Activated CD8-positive, alpha-beta T cell treated with anti-CD3 and anti-CD28 coated beads for 36 hours (primary cell): Measurements from ENCODE around the gene CCDC60. TPM values are rescaled to one million over a fixed set of nuclear protein-coding genes. Genes with fewer than 3 reads are reported as not detected.

Experiments used
- ATAC-seq: fragments of 200-7000 bp; cut with Tn5 transposase; one replicate; pipeline ENCODE4 v1.10.0; 2021; ENCODE audit warnings: mild to moderate bottlenecking, moderate library complexity
- CTCF ChIA-PET: fragments of 350-600 bp; sonication (Branson Sonifier 250); formaldehyde crosslinking; loops from one replicate; lab custom pipeline; 2021; ENCODE audit warnings: antibody characterized with exemption; lab: Charles Lee
- POLR2A ChIA-PET: fragments of 350-600 bp; sonication (Branson Sonifier 250); formaldehyde crosslinking; loops from one replicate; lab custom pipeline; 2021; ENCODE audit warnings: antibody characterized with exemption; lab: Charles Lee
- DNase-seq: peaks from one replicate; pipeline ENCODE4 v3.0.0-alpha.2; 2020
- H3K27ac Mint-ChIP-seq: one replicate; pipeline ENCODE4 v1.8.0; 2021; ENCODE audit warnings: mild to moderate bottlenecking, mixed read lengths
- H3K27me3 Mint-ChIP-seq: one replicate; pipeline ENCODE4 v1.8.0; 2021; ENCODE audit warnings: mixed read lengths
- H3K36me3 Mint-ChIP-seq: one replicate; pipeline ENCODE4 v1.8.0; 2021; ENCODE audit warnings: low read depth, mixed read lengths
- H3K4me1 Mint-ChIP-seq: one replicate; pipeline ENCODE4 v1.8.0; 2021; ENCODE audit warnings: low read depth, mixed read lengths
- H3K4me3 Mint-ChIP-seq: one replicate; pipeline ENCODE4 v1.8.0; 2021; ENCODE audit warnings: mild to moderate bottlenecking, moderate library complexity, mixed read lengths
- H3K9me3 Mint-ChIP-seq: one replicate; pipeline ENCODE4 v1.8.0; 2021; ENCODE audit warnings: mixed read lengths
- CTCF ChIP-seq: fragments of 200-600 bp; IDR thresholded peaks from one replicate; pipeline ENCODE4 v1.8.0; 2022; ENCODE audit warnings: antibody characterized with exemption, mild to moderate bottlenecking
- intact Hi-C: fragments of 100-400 bp; cut with micrococcal nuclease; formaldehyde crosslinking; loops from one replicate; pipeline ENCODE4 v1.10.0; 2022
- total RNA-seq, 2 experiments: library from RNA; stranded (reverse); gene quantifications; one replicate each; pipeline ENCODE4 v1.2.3, GENCODE V29; 2021

CCDC60 gene
- total RNA-seq, 2 experiments from 2014 or later, result not detected

DNA sequence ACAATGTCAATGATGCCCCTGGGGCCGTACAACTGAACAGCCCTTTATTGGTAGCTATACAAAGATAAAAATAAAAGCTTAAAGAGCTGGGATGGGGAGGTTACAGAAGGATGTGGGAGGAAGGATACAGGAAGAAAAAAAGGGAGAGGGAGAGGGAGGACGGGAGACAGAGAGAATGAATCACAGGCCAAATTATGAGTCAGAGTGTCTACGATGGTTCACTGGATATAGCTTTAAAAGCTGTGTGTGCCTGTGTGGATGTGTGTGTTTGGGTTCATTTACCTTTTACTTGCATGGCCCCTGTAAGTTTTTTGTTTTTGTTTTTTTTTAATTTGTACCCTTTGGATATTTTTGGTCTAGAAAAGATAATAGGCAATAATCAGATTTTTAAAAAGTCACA is 111.9 kb downstream of the CCDC60 start:
- ATAC-seq (no peak), DNase-seq (no peak)
- CTCF ChIA-PET, result interaction anchor here (2.7 to 7.8 kb wide), 2 partner anchors 33 to 100 kb away, joined by 10 to 80 read pairs; no protein-coding TSS in a partner anchor
- H3K36me3 Mint-ChIP-seq, result no peaks in the 10 kb centered on the region
- POLR2A ChIA-PET, result interaction anchor here (0.6 kb wide), 1 partner anchor 31 kb away, joined by 3 read pairs; no protein-coding TSS in a partner anchor
- no peak overlapping the region for H3K27ac Mint-ChIP-seq
- TF ChIP-seq CTCF, result no peak
- H3K27me3 Mint-ChIP-seq, result peaks cover 11% of the 10 kb centered on the region
- no peaks in the 10 kb centered on the region for H3K4me1 Mint-ChIP-seq
- no peaks in the 10 kb centered on the region for H3K9me3 Mint-ChIP-seq
- intact Hi-C loops, result loop anchor here (10.0 kb wide), 1 partner anchor 198 kb away; no protein-coding TSS in a partner anchor
- H3K4me3 Mint-ChIP-seq, result no peak overlapping the region

GRCh38 chr12:119447126-119447525 is 112.6 kb downstream of the CCDC60 start:
- no peaks in the 10 kb centered on the region for H3K9me3 Mint-ChIP-seq
- peaks cover 11% of the 10 kb centered on the region for H3K27me3 Mint-ChIP-seq
- no peaks in the 10 kb centered on the region for H3K4me1 Mint-ChIP-seq
- ChIA-PET POLR2A (no interaction called here), CTCF (interaction anchor here (2.7 to 7.8 kb wide), 2 partner anchors 34 to 100 kb away, joined by 10 to 80 read pairs; no protein-coding TSS in a partner anchor)
- H3K4me3 Mint-ChIP-seq, result no peak overlapping the region
- no peak for TF ChIP-seq CTCF
- H3K36me3 Mint-ChIP-seq, result no peaks in the 10 kb centered on the region
- ATAC-seq, result no peak
- intact Hi-C loops, result loop anchor here (10.0 kb wide), 1 partner anchor 198 kb away; no protein-coding TSS in a partner anchor
- DNase-seq, result no peak
- H3K27ac Mint-ChIP-seq, result no peak overlapping the region

DNA sequence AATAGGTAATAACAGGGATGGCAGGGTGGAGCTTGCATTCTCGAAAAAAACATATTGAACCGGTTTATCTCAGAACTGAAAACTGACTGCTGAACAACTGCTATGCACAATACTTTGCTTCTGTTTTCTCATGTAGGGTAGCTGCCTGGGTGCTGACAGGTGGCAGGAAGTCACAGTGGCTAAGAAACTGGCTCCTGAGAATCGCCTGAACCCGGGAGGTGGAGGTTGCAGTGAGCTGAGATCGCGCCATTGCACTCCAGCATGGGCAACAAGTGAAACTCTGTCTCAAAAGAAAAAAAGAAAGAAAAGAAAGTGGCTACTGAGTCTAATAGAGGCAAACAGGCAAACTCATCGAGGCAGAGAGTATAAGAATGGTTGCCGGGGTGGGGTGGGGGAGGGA is 113.1 kb downstream of the CCDC60 start:
- CTCF ChIA-PET, result interaction anchor here (1.1 to 7.8 kb wide), 3 partner anchors 15 to 99 kb away, joined by 4 to 80 read pairs (median 10); no protein-coding TSS in a partner anchor
- intact Hi-C loops, result loop anchor here (10.0 kb wide), 1 partner anchor 197 kb away; no protein-coding TSS in a partner anchor

DNA sequence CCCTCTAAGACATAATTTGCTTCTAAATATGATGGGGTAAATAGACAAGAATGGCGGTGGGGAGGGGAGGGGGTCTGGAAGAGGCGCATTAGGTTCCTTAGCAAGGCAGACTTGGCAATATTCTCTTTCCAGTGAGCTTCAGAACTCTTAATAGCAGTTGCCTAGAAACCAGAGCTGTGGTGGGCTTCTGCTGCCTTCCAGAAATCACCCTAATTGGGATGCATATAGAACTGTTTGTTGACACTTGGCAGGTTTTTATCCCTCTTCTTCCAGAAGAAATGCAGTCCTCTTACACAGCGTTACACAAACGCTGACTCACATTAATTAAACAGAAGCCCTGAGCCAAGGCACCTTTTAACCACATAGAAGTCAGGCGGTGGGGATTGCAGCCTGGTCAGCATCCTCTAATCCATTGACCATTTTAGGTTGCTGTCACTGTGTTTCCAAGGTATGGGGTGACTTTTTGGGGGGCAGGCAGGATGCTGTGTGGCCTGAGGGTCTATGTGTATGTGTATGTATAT is 114.1 kb downstream of the CCDC60 start:
- no peak for ATAC-seq
- peaks cover 13% of the 10 kb centered on the region for H3K27me3 Mint-ChIP-seq
- CTCF ChIA-PET, result interaction anchor here (0.6 to 7.8 kb wide), 3 partner anchors 16 to 98 kb away, joined by 3 to 80 read pairs (median 4); no protein-coding TSS in a partner anchor

More for the DNA sequence above, 113.1 kb downstream of the CCDC60 start:
- no peak overlapping the region for H3K27ac Mint-ChIP-seq
- DNase-seq, result no peak
- POLR2A ChIA-PET, result no interaction called here
- H3K4me3 Mint-ChIP-seq, result no peak overlapping the region
- H3K4me1 Mint-ChIP-seq, result no peaks in the 10 kb centered on the region
- no peak for ATAC-seq
- TF ChIP-seq CTCF, result no peak
- peaks cover 13% of the 10 kb centered on the region for H3K27me3 Mint-ChIP-seq
- no peaks in the 10 kb centered on the region for H3K36me3 Mint-ChIP-seq
- H3K9me3 Mint-ChIP-seq, result no peaks in the 10 kb centered on the region

More for the DNA sequence above, 114.1 kb downstream of the CCDC60 start:
- DNase-seq, result no peak
- Mint-ChIP-seq H3K9me3 (no peaks in the 10 kb centered on the region), H3K4me1 (no peaks in the 10 kb centered on the region), H3K36me3 (no peaks in the 10 kb centered on the region), H3K27ac (no peak overlapping the region), H3K4me3 (no peak overlapping the region)
- POLR2A ChIA-PET, result no interaction called here
- TF ChIP-seq CTCF, result no peak
- intact Hi-C loops, result loop anchor here (10.0 kb wide), 1 partner anchor 196 kb away; no protein-coding TSS in a partner anchor
